K562 (cell line): ENCODE measurements around the gene TEX261. TPM values are rescaled to one million over a fixed set of nuclear protein-coding genes. Genes with fewer than 3 reads are reported as not detected.

Experiments
- ATAC-seq: fragments of 200-7000 bp; cut with Tn5 transposase; 3 replicates; pipeline ENCODE4 v1.9.1; 2020; ENCODE audit warnings: moderate library complexity
- BruUV-seq: library from RNA; stranded (reverse); fragments of 400-500 nt; replicated peaks from 2 replicates; lab custom pipeline; 2021; lab: Mats Ljungman, UMichigan
- CTCF ChIA-PET: fragments of 300-600 bp; formaldehyde crosslinking; extraction: SDS; loops from one replicate; lab custom pipeline; 2021; ENCODE audit warnings: low intra/inter-chr PET ratio; lab: Yijun Ruan, JAX
- POLR2A ChIA-PET: fragments of 300-600, 350-650 bp; sonication (Branson Sonifier 250); formaldehyde crosslinking; extraction: SDS; loops from one replicate; lab custom pipeline; 2021; ENCODE audit warnings: antibody characterized with exemption, inconsistent platforms; lab: Yijun Ruan, JAX
- DNase-seq, 4 experiments: peaks; one replicate each; pipeline versions ENCODE4 v3.0.0 to v3.0.0-alpha.2; 2011 to 2018; ENCODE audit warnings: low spot score in 3 of 4, mixed read lengths in 3 of 4; ENCODE audit errors: extremely low read depth in 1 of 4
- FAIRE-seq: peaks from 2 replicates; lab custom pipeline; 2011; peaks lifted over from hg19 to GRCh38; lab: Jason Lieb, UNC
- H2AFZ ChIP-seq: 2 replicates; pipeline ENCODE4 v1.6.0; 2011; ENCODE audit warnings: low read depth, low read length, control low read depth, inconsistent platforms
- H3K27ac ChIP-seq: fragments of 200-600 bp; 3 replicates; pipeline ENCODE4 v1.8.0; 2011; ENCODE audit warnings: low read depth, mild to moderate bottlenecking, control low read depth, inconsistent platforms, low read length, moderate library complexity, mixed read lengths; ENCODE audit errors: extremely low read depth
- H3K27me3 ChIP-seq, 2 experiments: fragments of 300-600 bp in 1 of 2; 2 replicates in 1 of 2; 3 replicates in 1 of 2; pipeline versions ENCODE4 v1.6.0 to v1.8.0; 2011; ENCODE audit warnings: inconsistent platforms in 2 of 2, low read length in 2 of 2, mild to moderate bottlenecking in 1 of 2, mixed read lengths in 1 of 2, moderate library complexity in 1 of 2; ENCODE audit not compliant: control insufficient read depth in 2 of 2, insufficient read depth in 2 of 2
- H3K36me3 ChIP-seq: fragments of 300-600 bp; 3 replicates; pipeline ENCODE4 v1.8.0; 2011; ENCODE audit warnings: mild to moderate bottlenecking, low read length, inconsistent platforms; ENCODE audit not compliant: control insufficient read depth, insufficient read depth
- H3K4me1 ChIP-seq, 2 experiments: fragments of 200-600 bp in 1 of 2; replicated peaks in 1 of 2; 2 replicates in 1 of 2; 3 replicates in 1 of 2; pipeline versions ENCODE4 v1.5.1 to v1.8.0; 2011; ENCODE audit warnings: inconsistent platforms in 2 of 2, low read length in 2 of 2, mild to moderate bottlenecking in 1 of 2, mixed read lengths in 1 of 2, moderate library complexity in 1 of 2; ENCODE audit not compliant: control insufficient read depth in 2 of 2, insufficient read depth in 2 of 2
- H3K4me2 ChIP-seq: 2 replicates; pipeline ENCODE4 v1.6.1; 2011; ENCODE audit warnings: low read length, control low read depth, inconsistent platforms, mixed read lengths; ENCODE audit not compliant: insufficient read depth
- H3K4me3 ChIP-seq: fragments of 200-600 bp; sonication (generic), shearing (Covaris generic); 2 replicates; pipeline ENCODE4 v1.5.1; 2016; ENCODE audit warnings: control low read depth, inconsistent platforms
- H3K79me2 ChIP-seq: fragments of 200-600 bp; 3 replicates; pipeline ENCODE4 v1.8.0; 2011; ENCODE audit warnings: low read length, inconsistent platforms; ENCODE audit not compliant: control insufficient read depth, insufficient read depth
- H3K9ac ChIP-seq, 2 experiments: 2 replicates each; pipeline versions ENCODE4 v1.6.0 to v1.6.1; 2011; ENCODE audit warnings: low read depth in 2 of 2, low read length in 2 of 2, control low read depth in 1 of 2, inconsistent platforms in 1 of 2, mild to moderate bottlenecking in 1 of 2, mixed read lengths in 1 of 2; ENCODE audit not compliant: insufficient read depth in 1 of 2
- H3K9me1 ChIP-seq: one replicate; pipeline ENCODE4 v1.6.0; 2011; ENCODE audit warnings: inconsistent platforms, mild to moderate bottlenecking, low read length, moderate library complexity; ENCODE audit not compliant: control insufficient read depth, insufficient read depth
- H3K9me3 ChIP-seq: replicated peaks from 2 replicates; pipeline ENCODE4 v1.5.1; 2011; ENCODE audit warnings: low read depth, low read length, inconsistent platforms; ENCODE audit not compliant: control insufficient read depth, insufficient read depth
- H4K20me1 ChIP-seq: replicated peaks from 2 replicates; pipeline ENCODE4 v1.6.1; 2011; ENCODE audit warnings: low read length, inconsistent platforms, mixed read lengths; ENCODE audit not compliant: control insufficient read depth, insufficient read depth
- CBFA2T2 ChIP-seq: fragments of 450-650 bp; conservative IDR thresholded peaks from 2 replicates; pipeline ENCODE4 v1.6.1; 2017; ENCODE audit warnings: mild to moderate bottlenecking
- TEAD4 ChIP-seq, 2 experiments: sonication (generic) in 1 of 2; formaldehyde crosslinking in 1 of 2; IDR thresholded peaks; 2 replicates each; pipeline versions ENCODE4 v1.6.1 to v1.8.0; 2012 to 2022; ENCODE audit warnings: borderline replicate concordance in 1 of 2, inconsistent platforms in 1 of 2, low read length in 1 of 2, mild to moderate bottlenecking in 1 of 2, missing genetic modification reagents in 1 of 2
- THAP7 ChIP-seq: fragments of 250-450 bp; sonication (Bioruptor Pico); IDR thresholded peaks from 2 replicates; pipeline ENCODE4 v1.5.0; 2021
- U2AF1 ChIP-seq: fragments of 200-400 bp; formaldehyde crosslinking; optimal IDR thresholded peaks from 2 replicates; pipeline ENCODE3; 2017; ENCODE audit warnings: mild to moderate bottlenecking, low read depth, low read length, moderate library complexity
- ZBTB33 ChIP-seq: sonication (generic); formaldehyde crosslinking; IDR thresholded peaks from 2 replicates; pipeline ENCODE4 v1.8.1; 2023; ENCODE audit warnings: mild to moderate bottlenecking, missing genetic modification reagents
- ZSCAN32 ChIP-seq: fragments of 450-650 bp; formaldehyde crosslinking; IDR thresholded peaks from 2 replicates; pipeline ENCODE4 v1.4.0; 2020; ENCODE audit warnings: mild to moderate bottlenecking, moderate library complexity
- WGBS: fragments of 100-300 bp; shearing (Covaris generic); methylation state at CpG from one replicate; pipeline ENCODE4 v1.1.6; 2016; ENCODE audit warnings: low coverage, mixed read lengths; ENCODE audit not compliant: insufficient coverage; ENCODE audit errors: missing lambda C conversion rate; 5-methylcytosine and 5-hydroxymethylcytosine counted together
- in situ Hi-C: fragments of 300-500 bp; cut with MboI; formaldehyde crosslinking; loops from 4 replicates; pipeline ENCODE4 v1.15.0; 2018; ENCODE audit warnings: inconsistent platforms, mixed read lengths
- intact Hi-C: fragments of 100-400 bp; cut with micrococcal nuclease; formaldehyde crosslinking; loops from 2 replicates; pipeline ENCODE4 v1.14.2; 2022
- polyA plus RNA-seq, 8 experiments: library from polyadenylated mRNA; depleted of rRNA in 4 of 8; stranded (reverse) in 5 of 8; unstranded in 3 of 8; fragments of >200 nt; fragmentation: Nextera tagmentation in 2 of 8; fragmentation: Illumina TruSeq in 1 of 8; extraction: Ambion mirVana in 2 of 8; extraction: Trizol in 1 of 8; gene quantifications; 2 replicates each; pipeline versions ENCODE4 v1.2.1 to v1.2.3, GENCODE V29; 2011 to 2014; ENCODE audit warnings: inconsistent platforms in 1 of 8, missing spikeins in 1 of 8
- total RNA-seq, 7 experiments: library from RNA; depleted of rRNA in 6 of 7; stranded (reverse); fragments of >200 nt in 6 of 7; fragmentation: Illumina TruSeq in 2 of 7; extraction: Trizol in 2 of 7; gene quantifications; 2 replicates each; pipeline versions ENCODE4 v1.2.1 to v1.2.3, GENCODE V29; 2011 to 2021; ENCODE audit warnings: low replicate concordance in 1 of 7
- TF ChIP-seq, protein P1 (sequence below), 2 experiments: fragments of 450-650 bp in 1 of 2; sonication (generic) in 1 of 2; formaldehyde crosslinking in 1 of 2; IDR thresholded peaks in 1 of 2; conservative IDR thresholded peaks in 1 of 2; 2 replicates each; pipeline versions ENCODE4 v1.6.1 to v1.8.1; 2016 to 2023; ENCODE audit warnings: mild to moderate bottlenecking in 2 of 2, moderate library complexity in 2 of 2, inconsistent platforms in 1 of 2, missing genetic modification reagents in 1 of 2
- TF ChIP-seq, protein P2 (sequence below): fragments of 150-350 bp; IDR thresholded peaks from 2 replicates; pipeline ENCODE4 v1.6.1; 2014; ENCODE audit warnings: low read depth, mild to moderate bottlenecking, low read length, borderline replicate concordance
- TF ChIP-seq, protein P3 (sequence below): fragments of 450-650 bp; conservative IDR thresholded peaks from 2 replicates; pipeline ENCODE4 v1.6.1; 2016; ENCODE audit warnings: missing genetic modification characterization, low read depth, mild to moderate bottlenecking, missing compliant biosample characterization, moderate library complexity

TEX261 gene
- total and polyA plus RNA-seq, 9 of the 15 experiments (the other 6 are each of a cell fraction or from before 2014, with no cell fraction given), result 11.9 to 110 (median 51.9) TPM

- TF ChIP-seq, protein P1, sequence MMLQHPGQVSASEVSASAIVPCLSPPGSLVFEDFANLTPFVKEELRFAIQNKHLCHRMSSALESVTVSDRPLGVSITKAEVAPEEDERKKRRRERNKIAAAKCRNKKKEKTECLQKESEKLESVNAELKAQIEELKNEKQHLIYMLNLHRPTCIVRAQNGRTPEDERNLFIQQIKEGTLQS (IDR thresholded peaks at IDR 0.05), result 0 out of 2 replicates have a peak, but pooled peaks have one; percentile 10
- TF ChIP-seq, protein P1 (CRISPR knock-in tag; conservative IDR thresholded peaks at IDR 0.05), result no peak
These were observed 9.9 kb downstream of the TEX261 start (continued) for GRCh38 chr2:70984576-70985282.

DNA sequence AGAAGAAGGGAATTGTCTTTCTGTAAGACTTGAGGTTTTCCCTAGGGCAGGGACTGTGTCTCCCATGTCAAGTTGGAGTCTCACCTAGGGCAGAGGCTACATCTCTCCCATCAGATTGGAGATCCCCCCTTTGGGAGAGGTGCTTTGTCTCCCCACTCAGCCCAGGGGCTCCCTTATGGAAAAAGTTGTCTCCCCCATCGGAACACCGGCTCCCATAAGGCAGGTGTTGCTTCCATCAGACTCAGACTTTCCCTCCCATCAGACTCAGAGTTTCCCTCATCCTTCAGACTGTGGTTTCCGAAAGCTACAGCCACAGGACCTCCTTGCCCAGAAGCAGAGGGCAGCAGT lies 10.5 kb downstream of the TEX261 start:
- no peak overlapping the region for H3K4me2 ChIP-seq
- FAIRE-seq (no peak), DNase-seq (no peak), ATAC-seq (no peak)
- no peak overlapping the region for H3K27ac ChIP-seq
- H3K79me2 ChIP-seq, result no peaks in the 10 kb centered on the region
- H3K4me3 ChIP-seq, result no peak overlapping the region
- H3K9me1 ChIP-seq, result no peaks in the 10 kb centered on the region
- intact Hi-C loops (no loop called here), in situ Hi-C loops (no loop called here)
- H3K36me3 ChIP-seq, result peaks cover 38% of the 10 kb centered on the region
- peaks cover 0 to 6% of the 10 kb centered on the region in 2 experiments; a peak in 2 of 5 replicates for H3K4me1 ChIP-seq
- H4K20me1 ChIP-seq, result 0 out of 2 replicates have a peak, but pooled peaks cover 3% of the 10 kb centered on the region
- ChIA-PET POLR2A (interaction anchor here (0.6 kb wide), 1 partner anchor 99 kb away, joined by 3 read pairs; no protein-coding TSS in a partner anchor), CTCF (no interaction called here)
- no peak overlapping the region for H3K9ac ChIP-seq
- whole genome bisulfite sequencing, result 90% methylated on average over 3 of the region's 3 CpGs
- H3K27me3 ChIP-seq, result no peaks in the 10 kb centered on the region
- BruUV-seq, result no TSS peak
- no peak overlapping the region for H2AFZ ChIP-seq
- H3K9me3 ChIP-seq, result no peaks in the 10 kb centered on the region; the same call in 1 of the 2 replicates
- TF ChIP-seq CBFA2T2 (no peak), ZSCAN32 (no peak), THAP7 (CRISPR knock-in tag) (no peak), ZBTB33 (CRISPR knock-in tag) (no peak), TEAD4 (IDR thresholded peaks at IDR 0.05; ENCODE audit: low read length) (no peak), TEAD4 (CRISPR knock-in tag; IDR thresholded peaks at IDR 0.05; ENCODE audit: borderline replicate concordance) (no peak), U2AF1 (no peak)
- TF ChIP-seq, protein P2, sequence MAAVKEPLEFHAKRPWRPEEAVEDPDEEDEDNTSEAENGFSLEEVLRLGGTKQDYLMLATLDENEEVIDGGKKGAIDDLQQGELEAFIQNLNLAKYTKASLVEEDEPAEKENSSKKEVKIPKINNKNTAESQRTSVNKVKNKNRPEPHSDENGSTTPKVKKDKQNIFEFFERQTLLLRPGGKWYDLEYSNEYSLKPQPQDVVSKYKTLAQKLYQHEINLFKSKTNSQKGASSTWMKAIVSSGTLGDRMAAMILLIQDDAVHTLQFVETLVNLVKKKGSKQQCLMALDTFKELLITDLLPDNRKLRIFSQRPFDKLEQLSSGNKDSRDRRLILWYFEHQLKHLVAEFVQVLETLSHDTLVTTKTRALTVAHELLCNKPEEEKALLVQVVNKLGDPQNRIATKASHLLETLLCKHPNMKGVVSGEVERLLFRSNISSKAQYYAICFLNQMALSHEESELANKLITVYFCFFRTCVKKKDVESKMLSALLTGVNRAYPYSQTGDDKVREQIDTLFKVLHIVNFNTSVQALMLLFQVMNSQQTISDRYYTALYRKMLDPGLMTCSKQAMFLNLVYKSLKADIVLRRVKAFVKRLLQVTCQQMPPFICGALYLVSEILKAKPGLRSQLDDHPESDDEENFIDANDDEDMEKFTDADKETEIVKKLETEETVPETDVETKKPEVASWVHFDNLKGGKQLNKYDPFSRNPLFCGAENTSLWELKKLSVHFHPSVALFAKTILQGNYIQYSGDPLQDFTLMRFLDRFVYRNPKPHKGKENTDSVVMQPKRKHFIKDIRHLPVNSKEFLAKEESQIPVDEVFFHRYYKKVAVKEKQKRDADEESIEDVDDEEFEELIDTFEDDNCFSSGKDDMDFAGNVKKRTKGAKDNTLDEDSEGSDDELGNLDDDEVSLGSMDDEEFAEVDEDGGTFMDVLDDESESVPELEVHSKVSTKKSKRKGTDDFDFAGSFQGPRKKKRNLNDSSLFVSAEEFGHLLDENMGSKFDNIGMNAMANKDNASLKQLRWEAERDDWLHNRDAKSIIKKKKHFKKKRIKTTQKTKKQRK, result no peak
- TF ChIP-seq, protein P3, sequence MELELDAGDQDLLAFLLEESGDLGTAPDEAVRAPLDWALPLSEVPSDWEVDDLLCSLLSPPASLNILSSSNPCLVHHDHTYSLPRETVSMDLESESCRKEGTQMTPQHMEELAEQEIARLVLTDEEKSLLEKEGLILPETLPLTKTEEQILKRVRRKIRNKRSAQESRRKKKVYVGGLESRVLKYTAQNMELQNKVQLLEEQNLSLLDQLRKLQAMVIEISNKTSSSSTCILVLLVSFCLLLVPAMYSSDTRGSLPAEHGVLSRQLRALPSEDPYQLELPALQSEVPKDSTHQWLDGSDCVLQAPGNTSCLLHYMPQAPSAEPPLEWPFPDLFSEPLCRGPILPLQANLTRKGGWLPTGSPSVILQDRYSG (tag), result no peak
